K562 (cell line): ENCODE measurements around the gene FXN. TPM values are rescaled to one million over a fixed set of nuclear protein-coding genes. Genes with fewer than 3 reads are reported as not detected.
A peak's percentile ranks its signal among the peaks of the same experiment; 100 is the strongest.

ENCODE experiments used
- BRD4 ChIP-seq: fragments of 200-600 bp; sonication (generic); IDR thresholded peaks from 2 replicates; pipeline ENCODE4 v1.6.1; 2017; ENCODE audit warnings: inconsistent platforms
- CBX1 ChIP-seq: sonication (generic); IDR thresholded peaks from 2 replicates; pipeline ENCODE4 v1.6.1; 2016; ENCODE audit warnings: antibody characterized with exemption, low read depth, mild to moderate bottlenecking
- CHD2 ChIP-seq: IDR thresholded peaks from 2 replicates; pipeline ENCODE4 v1.6.1; 2011; ENCODE audit warnings: low read depth, low read length
- DMBX1 ChIP-seq: fragments of 250-450 bp; sonication (Bioruptor Pico); IDR thresholded peaks from 2 replicates; pipeline ENCODE4 v1.8.0; 2022; ENCODE audit warnings: inconsistent platforms, mild to moderate bottlenecking, moderate library complexity, borderline replicate concordance
- L3MBTL2 ChIP-seq: fragments of 450-650 bp; IDR thresholded peaks from 2 replicates; pipeline ENCODE4 v1.6.1; 2016; ENCODE audit warnings: mild to moderate bottlenecking, moderate library complexity
- MEIS2 ChIP-seq: fragments of 450-650 bp; IDR thresholded peaks from 2 replicates; pipeline ENCODE4 v1.6.1; 2014; ENCODE audit warnings: mild to moderate bottlenecking; ENCODE audit not compliant: partially characterized antibody
- MYNN ChIP-seq, 2 experiments: sonication (generic); formaldehyde crosslinking in 1 of 2; IDR thresholded peaks; 2 replicates each; pipeline versions ENCODE4 v1.5.0 to v1.6.1; 2016 to 2020; ENCODE audit warnings: antibody characterized with exemption in 1 of 2, missing genetic modification reagents in 1 of 2
- NFATC3 ChIP-seq: fragments of 450-650 bp; IDR thresholded peaks from 2 replicates; pipeline ENCODE4 v1.6.1; 2017; ENCODE audit warnings: mild to moderate bottlenecking
- NFIC ChIP-seq: fragments of 450-650 bp; IDR thresholded peaks from 2 replicates; pipeline ENCODE4 v1.6.1; 2017; ENCODE audit warnings: mild to moderate bottlenecking, inconsistent platforms
- RBBP5 ChIP-seq: fragments of 200-600 bp; sonication (generic); IDR thresholded peaks from 2 replicates; pipeline ENCODE4 v1.6.1; 2012; ENCODE audit warnings: borderline replicate concordance, mild to moderate bottlenecking, low read length, control low read depth, inconsistent platforms; ENCODE audit not compliant: insufficient read depth, poor library complexity, severe bottlenecking
- SMAD2 ChIP-seq: fragments of 150-350 bp; IDR thresholded peaks from 2 replicates; pipeline ENCODE4 v1.6.1; 2014; ENCODE audit warnings: low read depth, mild to moderate bottlenecking, low read length
- SMARCB1 ChIP-seq: IDR thresholded peaks from 2 replicates; pipeline ENCODE4 v1.6.1; 2011; ENCODE audit warnings: improper control_type of control experiment, low read depth; ENCODE audit not compliant: insufficient read length
- TEAD2 ChIP-seq: fragments of 450-650 bp; IDR thresholded peaks from 2 replicates; pipeline ENCODE4 v1.6.1; 2016; ENCODE audit warnings: missing genetic modification characterization, control low read depth, missing compliant biosample characterization
- TFAM ChIP-seq: fragments of 250-450 bp; sonication (Bioruptor Pico); conservative IDR thresholded peaks from 2 replicates; pipeline ENCODE4 v1.5.0; 2021; ENCODE audit warnings: mild to moderate bottlenecking, moderate library complexity
- XRCC5 ChIP-seq: fragments of 200-400 bp; formaldehyde crosslinking; IDR thresholded peaks from 2 replicates; pipeline ENCODE4 v1.6.1; 2017; ENCODE audit warnings: low read depth, mild to moderate bottlenecking, low read length
- ZBTB9 ChIP-seq: fragments of 450-650 bp; formaldehyde crosslinking; IDR thresholded peaks from 2 replicates; pipeline ENCODE4 v1.4.0; 2020; ENCODE audit warnings: mild to moderate bottlenecking, moderate library complexity
- ZNF140 ChIP-seq: fragments of 250-450 bp; sonication (Bioruptor Pico); IDR thresholded peaks from 2 replicates; pipeline ENCODE4 v1.8.0; 2021; ENCODE audit warnings: moderate library complexity, mild to moderate bottlenecking, inconsistent platforms
- ZNF143 ChIP-seq: sonication (generic); formaldehyde crosslinking; IDR thresholded peaks from 2 replicates; pipeline ENCODE4 v1.9.0; 2022; ENCODE audit warnings: mild to moderate bottlenecking, missing genetic modification reagents
- ZNF41 ChIP-seq: fragments of 250-450 bp; sonication (Bioruptor Pico); conservative IDR thresholded peaks from 2 replicates; pipeline ENCODE4 v1.4.0; 2020; ENCODE audit warnings: mild to moderate bottlenecking
- ZNF668 ChIP-seq: fragments of 250-450 bp; sonication (Bioruptor Pico); IDR thresholded peaks from 2 replicates; pipeline ENCODE4 v1.8.0; 2022; ENCODE audit warnings: mild to moderate bottlenecking, inconsistent platforms
- ZSCAN29 ChIP-seq: fragments of 450-650 bp; IDR thresholded peaks from 2 replicates; pipeline ENCODE4 v1.6.1; 2017
- polyA plus RNA-seq, 8 experiments: library from polyadenylated mRNA; depleted of rRNA in 4 of 8; stranded (reverse) in 5 of 8; unstranded in 3 of 8; fragments of >200 nt; fragmentation: Nextera tagmentation in 2 of 8; fragmentation: Illumina TruSeq in 1 of 8; extraction: Ambion mirVana in 2 of 8; extraction: Trizol in 1 of 8; gene quantifications; 2 replicates each; pipeline versions ENCODE4 v1.2.1 to v1.2.3, GENCODE V29; 2011 to 2014; ENCODE audit warnings: inconsistent platforms in 1 of 8, missing spikeins in 1 of 8
- total RNA-seq, 7 experiments: library from RNA; depleted of rRNA in 6 of 7; stranded (reverse); fragments of >200 nt in 6 of 7; fragmentation: Illumina TruSeq in 2 of 7; extraction: Trizol in 2 of 7; gene quantifications; 2 replicates each; pipeline versions ENCODE4 v1.2.1 to v1.2.3, GENCODE V29; 2011 to 2021; ENCODE audit warnings: low replicate concordance in 1 of 7
- TF ChIP-seq, protein P1 (sequence below): sonication (generic); formaldehyde crosslinking; IDR thresholded peaks from 2 replicates; pipeline ENCODE4 v1.8.1; 2022; ENCODE audit warnings: missing genetic modification reagents
- TF ChIP-seq, protein P2 (sequence below): fragments of 250-450 bp; sonication (Bioruptor Pico); IDR thresholded peaks from 2 replicates; pipeline ENCODE4 v1.4.0; 2020; ENCODE audit warnings: mild to moderate bottlenecking, moderate library complexity

FXN gene
- total and polyA plus RNA-seq, 9 of the 15 experiments (the other 6 are each of a cell fraction or from before 2014, with no cell fraction given) = 7.6 to 51.5 (median 30.3) TPM

- TF ChIP-seq BRD4 (no peak), TFAM (CRISPR knock-in tag) (no peak), ZNF143 (no peak), SMAD2 (no peak), MYNN (IDR thresholded peaks at IDR 0.05) (no peak), MYNN (CRISPR knock-in tag; IDR thresholded peaks at IDR 0.05) (no peak), XRCC5 (no peak), DMBX1 (CRISPR knock-in tag) (no peak), NFIC (peak; percentile 85), CBX1 (no peak), NFATC3 (no peak), RBBP5 (no peak), ZBTB9 (CRISPR knock-in tag) (no peak), ZSCAN29 (no peak), ZNF668 (no peak), ZNF41 (CRISPR knock-in tag) (no peak), SMARCB1 (no peak), ZNF140 (CRISPR knock-in tag) (no peak), CHD2 (no peak), MEIS2 (peak; percentile 49), TEAD2 (tag) (no peak), L3MBTL2 (no peak)
- TF ChIP-seq, protein P1, sequence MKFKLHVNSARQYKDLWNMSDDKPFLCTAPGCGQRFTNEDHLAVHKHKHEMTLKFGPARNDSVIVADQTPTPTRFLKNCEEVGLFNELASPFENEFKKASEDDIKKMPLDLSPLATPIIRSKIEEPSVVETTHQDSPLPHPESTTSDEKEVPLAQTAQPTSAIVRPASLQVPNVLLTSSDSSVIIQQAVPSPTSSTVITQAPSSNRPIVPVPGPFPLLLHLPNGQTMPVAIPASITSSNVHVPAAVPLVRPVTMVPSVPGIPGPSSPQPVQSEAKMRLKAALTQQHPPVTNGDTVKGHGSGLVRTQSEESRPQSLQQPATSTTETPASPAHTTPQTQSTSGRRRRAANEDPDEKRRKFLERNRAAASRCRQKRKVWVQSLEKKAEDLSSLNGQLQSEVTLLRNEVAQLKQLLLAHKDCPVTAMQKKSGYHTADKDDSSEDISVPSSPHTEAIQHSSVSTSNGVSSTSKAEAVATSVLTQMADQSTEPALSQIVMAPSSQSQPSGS (CRISPR knock-in tag) = no peak
- TF ChIP-seq, protein P2, sequence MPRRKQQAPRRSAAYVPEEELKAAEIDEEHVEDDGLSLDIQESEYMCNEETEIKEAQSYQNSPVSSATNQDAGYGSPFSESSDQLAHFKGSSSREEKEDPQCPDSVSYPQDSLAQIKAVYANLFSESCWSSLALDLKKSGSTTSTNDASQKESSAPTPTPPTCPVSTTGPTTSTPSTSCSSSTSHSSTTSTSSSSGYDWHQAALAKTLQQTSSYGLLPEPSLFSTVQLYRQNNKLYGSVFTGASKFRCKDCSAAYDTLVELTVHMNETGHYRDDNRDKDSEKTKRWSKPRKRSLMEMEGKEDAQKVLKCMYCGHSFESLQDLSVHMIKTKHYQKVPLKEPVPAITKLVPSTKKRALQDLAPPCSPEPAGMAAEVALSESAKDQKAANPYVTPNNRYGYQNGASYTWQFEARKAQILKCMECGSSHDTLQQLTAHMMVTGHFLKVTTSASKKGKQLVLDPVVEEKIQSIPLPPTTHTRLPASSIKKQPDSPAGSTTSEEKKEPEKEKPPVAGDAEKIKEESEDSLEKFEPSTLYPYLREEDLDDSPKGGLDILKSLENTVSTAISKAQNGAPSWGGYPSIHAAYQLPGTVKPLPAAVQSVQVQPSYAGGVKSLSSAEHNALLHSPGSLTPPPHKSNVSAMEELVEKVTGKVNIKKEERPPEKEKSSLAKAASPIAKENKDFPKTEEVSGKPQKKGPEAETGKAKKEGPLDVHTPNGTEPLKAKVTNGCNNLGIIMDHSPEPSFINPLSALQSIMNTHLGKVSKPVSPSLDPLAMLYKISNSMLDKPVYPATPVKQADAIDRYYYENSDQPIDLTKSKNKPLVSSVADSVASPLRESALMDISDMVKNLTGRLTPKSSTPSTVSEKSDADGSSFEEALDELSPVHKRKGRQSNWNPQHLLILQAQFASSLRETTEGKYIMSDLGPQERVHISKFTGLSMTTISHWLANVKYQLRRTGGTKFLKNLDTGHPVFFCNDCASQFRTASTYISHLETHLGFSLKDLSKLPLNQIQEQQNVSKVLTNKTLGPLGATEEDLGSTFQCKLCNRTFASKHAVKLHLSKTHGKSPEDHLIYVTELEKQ (CRISPR knock-in tag) = no peak
Observed at GRCh38 chr9:69130456-69131441, 95.2 kb downstream of the FXN start (continued).
